ENCODE data around the gene NCOA3. TPM values are rescaled to one million over a fixed set of nuclear protein-coding genes. Genes with fewer than 3 reads are reported as not detected.

NCOA3 gene
- total and polyA plus RNA-seq, 12 donors = 8.0 to 30.2 (median 21.4) TPM

GRCh38 chr20:47664744-47665143 is 163.1 kb downstream of the NCOA3 start:
- ATAC-seq (no peak), DNase-seq (no peak)
- H3K4me1 ChIP-seq = peaks cover 3 to 24% (median 10%) of the 10 kb centered on the region in 9 donors
- H3K27ac ChIP-seq = no peak overlapping the region
- intact Hi-C loops (cut with DNase I) = loop anchor here in 6 of 10 donors (2.0 to 5.0 kb wide), 3 partner anchors 118 to 958 kb away; no protein-coding TSS in a partner anchor
- H3K36me3 ChIP-seq = peaks cover 0 to 72% (median 0%) of the 10 kb centered on the region in 9 donors
- WGBS, 2 donors = 93 to 94% methylated on average over 12 of the region's 12 CpGs
- no peaks in the 10 kb centered on the region for H3K9me3 ChIP-seq
- TF ChIP-seq, protein P1, sequence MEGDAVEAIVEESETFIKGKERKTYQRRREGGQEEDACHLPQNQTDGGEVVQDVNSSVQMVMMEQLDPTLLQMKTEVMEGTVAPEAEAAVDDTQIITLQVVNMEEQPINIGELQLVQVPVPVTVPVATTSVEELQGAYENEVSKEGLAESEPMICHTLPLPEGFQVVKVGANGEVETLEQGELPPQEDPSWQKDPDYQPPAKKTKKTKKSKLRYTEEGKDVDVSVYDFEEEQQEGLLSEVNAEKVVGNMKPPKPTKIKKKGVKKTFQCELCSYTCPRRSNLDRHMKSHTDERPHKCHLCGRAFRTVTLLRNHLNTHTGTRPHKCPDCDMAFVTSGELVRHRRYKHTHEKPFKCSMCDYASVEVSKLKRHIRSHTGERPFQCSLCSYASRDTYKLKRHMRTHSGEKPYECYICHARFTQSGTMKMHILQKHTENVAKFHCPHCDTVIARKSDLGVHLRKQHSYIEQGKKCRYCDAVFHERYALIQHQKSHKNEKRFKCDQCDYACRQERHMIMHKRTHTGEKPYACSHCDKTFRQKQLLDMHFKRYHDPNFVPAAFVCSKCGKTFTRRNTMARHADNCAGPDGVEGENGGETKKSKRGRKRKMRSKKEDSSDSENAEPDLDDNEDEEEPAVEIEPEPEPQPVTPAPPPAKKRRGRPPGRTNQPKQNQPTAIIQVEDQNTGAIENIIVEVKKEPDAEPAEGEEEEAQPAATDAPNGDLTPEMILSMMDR (IDR thresholded peaks at IDR 0.05) = no peak
- no peak overlapping the region for H3K4me3 ChIP-seq
- no peaks in the 10 kb centered on the region for H3K27me3 ChIP-seq

DNA sequence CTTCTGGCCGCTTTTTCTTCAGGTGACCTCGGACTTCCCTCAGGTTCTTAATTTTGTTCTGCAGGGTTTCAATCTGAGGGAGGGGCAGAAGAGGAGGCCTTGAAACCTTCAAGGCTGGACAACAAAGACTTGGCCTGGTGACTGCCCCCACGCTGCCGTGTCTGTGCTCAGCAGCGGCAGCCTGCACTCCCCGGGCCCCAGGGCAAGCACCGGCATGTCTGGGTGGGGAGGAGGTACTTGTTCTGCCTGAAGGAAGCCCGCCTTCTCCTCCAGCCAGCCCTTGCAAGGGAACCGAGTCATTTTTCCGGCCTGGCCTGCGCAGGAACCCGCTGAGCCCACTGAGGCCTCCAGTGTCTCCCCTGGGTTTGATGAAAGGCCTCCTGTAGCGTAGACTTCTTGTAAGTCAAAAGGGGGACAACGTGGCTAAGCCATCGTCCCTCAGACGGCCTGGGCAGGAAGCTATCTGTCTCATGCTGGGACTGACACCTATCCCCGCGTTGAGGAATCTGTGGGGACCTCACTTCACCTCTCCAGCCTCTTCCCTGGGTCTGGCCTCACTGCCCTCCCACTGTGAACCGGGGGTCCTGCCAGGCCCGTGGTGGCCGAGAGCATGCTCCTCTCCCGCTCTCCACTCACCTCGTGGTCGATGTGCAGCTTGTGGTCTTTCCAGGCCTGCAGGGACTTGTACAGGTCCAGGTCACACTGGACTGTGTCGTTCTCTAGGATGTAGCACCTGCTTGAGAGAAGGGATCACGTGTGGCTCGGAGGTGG is 163.7 kb downstream of the NCOA3 start:
- no peak for DNase-seq
- peaks cover 0 to 71% (median 0%) of the 10 kb centered on the region in 9 donors for H3K36me3 ChIP-seq
- no peaks in the 10 kb centered on the region for H3K27me3 ChIP-seq
- no peaks in the 10 kb centered on the region for H3K9me3 ChIP-seq
- intact Hi-C loops (cut with DNase I) = loop anchor here in 1 of 10 donors (2.0 kb wide), 1 partner anchor 955 kb away; no protein-coding TSS in a partner anchor
- 91 to 93% methylated on average over 27 of the region's 27 CpGs for WGBS, 2 donors
- ATAC-seq = no peak
- TF ChIP-seq, protein P1 (IDR thresholded peaks at IDR 0.05) = no peak
- H3K4me3 ChIP-seq = no peak overlapping the region
- H3K27ac ChIP-seq = no peak overlapping the region
- H3K4me1 ChIP-seq = peaks cover 3 to 19% (median 8%) of the 10 kb centered on the region in 9 donors

DNA sequence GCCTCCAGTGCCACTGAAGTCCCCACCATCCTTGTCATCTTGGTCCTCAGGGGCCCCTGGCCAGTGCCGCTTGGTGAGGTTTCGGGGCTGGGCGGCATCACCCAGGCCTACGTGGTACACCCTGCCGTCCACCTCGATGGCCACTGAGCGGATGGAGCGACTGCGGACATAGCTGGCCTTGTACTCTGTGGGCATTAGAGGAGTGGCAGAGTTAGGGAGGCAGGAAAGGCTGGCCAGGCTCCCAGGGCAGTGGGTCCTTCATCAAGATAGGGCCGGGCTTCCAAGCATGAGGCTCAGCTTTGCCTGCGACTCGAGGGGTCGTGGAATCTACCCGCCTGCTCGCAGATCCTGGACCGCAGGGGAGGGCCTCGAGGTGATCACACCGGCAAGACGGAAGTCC is 164.6 kb downstream of the NCOA3 start:
- DNase-seq (no peak), ATAC-seq (no peak)
- H3K27ac ChIP-seq = no peak overlapping the region
- no peak overlapping the region for H3K4me3 ChIP-seq
- TF ChIP-seq, protein P1 (IDR thresholded peaks at IDR 0.05) = no peak
- WGBS, 2 donors = 92 to 96% methylated on average over 19 of the region's 19 CpGs
- H3K36me3 ChIP-seq = peaks cover 0 to 64% (median 0%) of the 10 kb centered on the region in 9 donors
- H3K27me3 ChIP-seq = no peaks in the 10 kb centered on the region
- intact Hi-C loops (cut with DNase I) = no loop called here
- H3K4me1 ChIP-seq = peaks cover 3 to 13% (median 8%) of the 10 kb centered on the region in 9 donors
- H3K9me3 ChIP-seq = no peaks in the 10 kb centered on the region

GRCh38 chr20:47667086-47667485 is 165.4 kb downstream of the NCOA3 start:
- DNase-seq (no peak), ATAC-seq (no peak)
- Histone ChIP-seq H3K9me3 (no peaks in the 10 kb centered on the region), H3K27me3 (no peaks in the 10 kb centered on the region), H3K4me1 (peaks cover 3 to 13% (median 8%) of the 10 kb centered on the region in 9 donors), H3K4me3 (no peak overlapping the region), H3K36me3 (peaks cover 0 to 63% (median 0%) of the 10 kb centered on the region in 9 donors), H3K27ac (no peak overlapping the region)
- 86 to 88% methylated on average over 5 of the region's 5 CpGs for WGBS, 2 donors
- TF ChIP-seq, protein P1 (IDR thresholded peaks at IDR 0.05) = no peak
- intact Hi-C loops (cut with DNase I) = no loop called here
